DMS53 treated with DMSO at 0.1 percent for 48 hours (cell line): Measurements from ENCODE around the gene CFAP91.

Experiments used
- DNase-seq: peaks from one replicate; lab custom pipeline; 2025; ENCODE audit not compliant: unreplicated experiment; lab: John Stamatoyannopoulos, UW

CFAP91 gene

DNA sequence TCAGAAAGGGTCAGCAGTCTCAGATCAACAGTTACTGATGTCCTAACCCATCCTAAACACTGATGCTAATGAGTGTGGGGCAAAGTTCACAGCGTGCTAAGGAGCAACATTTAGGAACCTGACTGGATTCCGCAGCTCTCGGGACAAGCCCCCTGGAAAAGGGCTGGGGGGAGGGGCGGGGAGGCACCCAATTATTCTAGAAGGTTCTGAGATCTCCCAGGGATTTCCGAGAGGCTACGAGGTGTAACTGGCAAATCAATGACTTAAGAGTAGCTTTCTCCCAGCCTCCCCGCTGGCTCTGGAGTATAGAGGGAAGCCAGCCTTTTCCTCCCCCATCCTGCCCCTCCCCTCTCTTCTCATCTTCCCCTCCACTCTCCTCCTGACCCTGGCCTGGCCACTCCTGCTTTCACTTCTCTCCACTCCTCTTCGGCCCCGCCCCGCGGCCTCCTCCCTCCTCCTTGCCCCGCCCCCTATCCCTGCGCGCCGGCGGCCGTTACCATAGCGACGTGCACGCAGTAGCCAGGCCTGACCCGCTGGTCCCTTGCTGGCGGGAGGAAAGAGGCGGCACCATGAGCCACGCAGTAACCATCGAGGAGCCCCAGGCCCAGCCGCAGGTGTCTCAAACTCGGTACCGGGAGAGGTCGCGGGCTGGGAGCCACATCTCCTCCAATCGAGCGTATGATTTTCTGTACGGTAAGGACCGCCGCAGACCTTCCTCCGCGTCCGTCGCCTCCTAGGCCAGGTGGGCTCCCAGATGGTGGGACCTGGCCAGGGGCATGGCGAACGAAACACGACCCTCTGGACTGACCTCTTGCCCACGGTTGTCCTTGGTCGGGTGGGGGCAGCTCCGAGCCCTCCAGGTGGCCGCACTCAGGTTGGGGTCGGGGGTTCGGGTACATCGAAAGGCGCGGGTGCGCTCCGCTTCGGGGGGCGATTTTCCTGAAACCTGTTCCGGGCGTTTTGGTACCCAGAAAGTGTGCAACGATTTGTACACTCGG, at the start of gene CFAP91:
Gene CFAP91, plus strand, starts transcription at position 493 of the 998 bp plus-strand sequence. Its CDS starts 77 bp downstream, at position 570.
- peak; percentile 81 for DNase-seq

GRCh38 chr3:119653876-119654275, 48.9 kb upstream of the CFAP91 start:
- DNase-seq: no peak

DNA sequence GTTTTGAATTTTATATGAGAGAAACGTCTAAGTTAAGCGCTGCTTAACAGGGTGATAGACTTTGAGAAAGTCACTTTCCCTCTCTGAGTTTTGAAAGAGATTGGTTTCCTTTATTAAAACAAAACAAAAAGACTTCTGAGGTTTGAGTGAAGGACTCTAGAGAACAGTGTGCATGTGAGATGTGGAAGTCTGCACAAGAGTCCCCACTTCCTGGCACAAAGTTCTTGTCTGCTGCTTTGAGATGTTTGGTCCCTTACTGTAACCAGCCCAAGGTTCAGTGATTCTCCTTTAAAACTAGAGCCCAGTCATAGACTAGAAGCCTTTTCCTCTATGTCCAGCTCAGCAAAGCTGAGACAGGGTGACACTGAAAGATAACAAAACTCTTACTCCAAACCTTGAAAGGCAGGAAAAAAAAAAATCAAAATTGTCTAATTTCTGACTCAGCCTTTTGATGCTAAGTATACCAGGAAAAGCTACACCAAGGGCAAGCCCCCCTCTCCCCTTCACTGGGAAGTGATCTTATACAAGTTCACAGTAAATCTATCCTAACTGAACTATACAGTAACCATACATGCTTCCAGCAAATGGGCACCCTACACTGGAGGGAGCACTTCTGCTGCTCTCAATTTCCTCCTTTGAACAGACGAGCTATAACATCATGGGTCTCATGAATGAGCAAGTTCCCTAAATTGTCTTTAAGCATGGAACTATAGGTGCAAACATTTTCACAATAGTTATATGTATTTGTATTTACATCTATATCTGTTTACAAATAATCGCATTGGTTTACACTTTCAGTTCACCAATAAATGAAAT, 44.7 kb upstream of the CFAP91 start:
- DNase-seq: no peak

DNA sequence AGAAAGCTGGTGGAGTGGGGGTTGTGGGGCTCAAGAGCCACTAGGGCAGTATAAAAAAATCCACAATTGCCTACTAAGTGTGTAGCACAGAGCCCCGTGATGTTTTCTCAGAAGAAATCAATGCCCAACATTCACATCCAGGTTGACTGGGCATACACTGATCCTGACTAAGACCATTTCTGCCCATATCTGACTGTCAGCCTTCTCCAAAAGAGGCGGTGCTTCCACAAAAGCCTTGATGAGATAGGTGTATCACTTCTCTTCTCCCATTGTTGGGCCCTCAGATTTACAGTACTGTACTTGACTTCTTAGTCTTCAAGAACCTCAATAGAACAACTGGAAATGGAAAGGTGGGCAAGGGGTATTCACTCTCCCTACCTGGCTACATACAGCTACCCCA, 43.8 kb upstream of the CFAP91 start:
- DNase-seq: no peak

- DNase-seq: no peak
Observed at GRCh38 chr3:119659606-119660291, 43.1 kb upstream of the CFAP91 start.

- DNase-seq: no peak
Observed at GRCh38 chr3:119660474-119661440, 42.1 kb upstream of the CFAP91 start, which contains the start of gene POPDC2. TSS of gene POPDC2 (minus strand) at chr3:119660589. CDS start at chr3:119660423, 166 bp downstream.

GRCh38 chr3:119662604-119663373, 40.0 kb upstream of the CFAP91 start:
- no peak for DNase-seq

- DNase-seq: no peak
Observed at GRCh38 chr3:119663885-119664284, 38.9 kb upstream of the CFAP91 start.

GRCh38 chr3:119664370-119664769, 38.5 kb upstream of the CFAP91 start:
- DNase-seq: no peak

DNA sequence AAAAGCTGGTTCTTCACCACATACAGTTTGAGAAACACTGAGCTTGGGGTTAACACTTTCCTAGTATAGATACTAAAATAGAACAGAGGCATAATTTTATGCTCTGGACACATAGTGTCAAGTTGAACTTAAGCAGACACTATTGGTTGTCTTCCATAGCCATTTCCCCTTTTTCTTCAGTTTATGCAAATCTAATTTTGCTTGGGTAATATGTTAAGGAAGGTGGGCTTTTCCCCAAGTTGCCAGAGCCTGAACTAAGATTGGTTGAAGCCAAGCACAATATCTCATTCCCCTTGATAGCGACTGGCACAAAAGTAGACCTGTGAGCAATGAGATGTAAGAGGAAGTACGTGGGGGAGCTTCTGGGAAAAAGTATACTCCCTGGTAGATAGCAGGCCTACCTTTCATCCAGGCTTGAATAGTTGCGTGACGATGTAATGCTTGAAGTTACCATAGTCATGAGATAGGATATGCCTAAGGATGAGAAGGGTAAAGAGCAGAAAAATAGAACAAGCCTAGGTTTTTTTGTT, 37.9 kb upstream of the CFAP91 start:
- no peak for DNase-seq

- no peak for DNase-seq
Observed at GRCh38 chr3:119665954-119666559, 36.8 kb upstream of the CFAP91 start.

DNA sequence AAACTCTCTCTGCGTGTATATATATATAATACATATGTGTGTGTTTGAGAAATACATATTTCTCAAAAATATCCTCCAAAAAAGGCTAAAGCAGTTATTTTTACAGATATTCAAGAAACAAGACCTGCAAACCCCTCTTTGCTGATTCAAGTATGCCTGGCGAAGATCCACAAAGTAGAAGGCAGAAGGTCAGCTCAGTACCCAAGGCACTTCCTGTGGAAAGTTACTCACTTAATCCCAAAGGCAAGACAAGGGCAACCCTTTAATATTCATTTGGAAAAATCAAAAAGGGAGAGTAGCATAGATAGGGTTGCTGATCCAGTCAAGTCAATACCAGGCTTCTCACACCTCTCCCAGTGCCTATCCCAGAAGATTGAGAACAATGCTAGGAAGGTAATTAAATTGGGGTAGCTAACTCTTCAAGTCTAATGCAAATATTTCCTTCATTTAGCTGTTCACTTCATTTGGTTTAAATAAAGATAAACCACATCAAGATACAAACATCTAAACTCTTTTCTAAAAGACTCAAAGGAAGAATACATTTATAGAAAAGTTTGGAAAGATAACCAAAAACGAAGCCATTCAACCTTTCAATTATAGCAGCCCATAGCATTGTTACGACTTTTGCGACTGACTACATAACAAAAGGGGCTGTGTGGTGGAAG, 32.8 kb upstream of the CFAP91 start:
- no peak for DNase-seq

GRCh38 chr3:119672776-119673175, 30.0 kb upstream of the CFAP91 start:
- no peak for DNase-seq

DNA sequence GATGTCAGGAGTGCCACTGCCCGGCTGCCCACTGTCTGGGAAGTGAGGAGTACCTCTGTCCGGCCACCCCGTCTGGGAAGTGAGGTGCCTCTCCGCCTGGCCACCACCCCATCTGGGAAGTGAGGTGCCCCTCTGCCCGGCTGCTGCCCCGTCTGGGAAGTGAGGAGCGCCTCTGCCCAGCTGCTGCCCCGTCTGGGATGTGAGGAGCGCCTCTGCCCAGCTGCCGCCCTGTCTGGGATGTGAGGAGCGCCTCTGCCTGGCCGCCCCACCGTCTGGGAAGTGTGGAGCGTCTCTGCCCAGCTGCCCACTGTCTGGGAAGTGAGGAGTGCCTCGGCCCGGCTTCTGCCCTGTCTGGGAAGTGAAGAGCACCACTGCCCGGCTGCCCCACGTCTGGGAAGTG, 28.9 kb upstream of the CFAP91 start:
- no peak for DNase-seq

GRCh38 chr3:119675188-119675874, 27.5 kb upstream of the CFAP91 start:
- no peak for DNase-seq

GRCh38 chr3:119676020-119676419, 26.8 kb upstream of the CFAP91 start:
- DNase-seq: no peak
